MCF 10A (cell line): ENCODE results near the gene THAP12. TPM values are rescaled to one million over a fixed set of nuclear protein-coding genes. Genes with fewer than 3 reads are reported as not detected.

Experiments used
- BruUV-seq: library from RNA; stranded (reverse); fragments of 400-500 nt; replicated peaks from 2 replicates; lab custom pipeline; 2021; lab: Mats Ljungman, UMichigan
- CTCF ChIA-PET: fragments of 300-600 bp; sonication (Branson Sonifier 250); formaldehyde crosslinking; extraction: SDS; loops from one replicate; lab custom pipeline; 2021; ENCODE audit warnings: antibody characterized with exemption, inconsistent platforms; lab: Yijun Ruan, JAX
- POLR2A ChIA-PET: fragments of 300-600, 350-650 bp; sonication (Branson Sonifier 250); formaldehyde crosslinking; extraction: SDS; loops from one replicate; lab custom pipeline; 2020; ENCODE audit warnings: antibody characterized with exemption, inconsistent platforms; lab: Yijun Ruan, JAX
- DNase-seq: peaks from one replicate; pipeline ENCODE4 v3.0.0-alpha.2; 2018; ENCODE audit not compliant: unreplicated experiment
- H3K27ac Mint-ChIP-seq: one replicate; pipeline ENCODE4 v1.8.0; 2022; ENCODE audit warnings: mild to moderate bottlenecking, low read depth, mixed read lengths; ENCODE audit not compliant: unreplicated experiment
- H3K27me3 Mint-ChIP-seq: one replicate; pipeline ENCODE4 v1.8.0; 2022; ENCODE audit warnings: mixed read lengths; ENCODE audit not compliant: insufficient read depth, unreplicated experiment
- H3K36me3 Mint-ChIP-seq: one replicate; pipeline ENCODE4 v1.8.0; 2022; ENCODE audit warnings: mild to moderate bottlenecking, moderate library complexity, mixed read lengths; ENCODE audit not compliant: insufficient read depth, unreplicated experiment
- H3K4me1 Mint-ChIP-seq: one replicate; pipeline ENCODE4 v1.8.0; 2022; ENCODE audit warnings: mixed read lengths; ENCODE audit not compliant: insufficient read depth, unreplicated experiment
- H3K4me3 Mint-ChIP-seq: one replicate; pipeline ENCODE4 v1.8.0; 2022; ENCODE audit warnings: mild to moderate bottlenecking, moderate library complexity, mixed read lengths; ENCODE audit not compliant: unreplicated experiment
- H3K9me3 Mint-ChIP-seq: one replicate; pipeline ENCODE4 v1.8.0; 2022; ENCODE audit warnings: mixed read lengths; ENCODE audit not compliant: unreplicated experiment
- intact Hi-C: fragments of 100-400 bp; cut with micrococcal nuclease; formaldehyde crosslinking; loops from 2 replicates; pipeline ENCODE4 v1.14.1; 2022
- total RNA-seq: library from RNA; stranded (reverse); gene quantifications from 2 replicates; pipeline ENCODE4 v1.2.3, GENCODE V29; 2022
- TF ChIP-seq, protein P1 (sequence below): fragments of 200-600 bp; IDR thresholded peaks from one replicate; pipeline ENCODE4 v1.8.0; 2022; ENCODE audit warnings: antibody characterized with exemption, mild to moderate bottlenecking; ENCODE audit not compliant: unreplicated experiment

Gene THAP12
- total RNA-seq, 1 experiment from 2014 or later: 49.3 TPM

DNA sequence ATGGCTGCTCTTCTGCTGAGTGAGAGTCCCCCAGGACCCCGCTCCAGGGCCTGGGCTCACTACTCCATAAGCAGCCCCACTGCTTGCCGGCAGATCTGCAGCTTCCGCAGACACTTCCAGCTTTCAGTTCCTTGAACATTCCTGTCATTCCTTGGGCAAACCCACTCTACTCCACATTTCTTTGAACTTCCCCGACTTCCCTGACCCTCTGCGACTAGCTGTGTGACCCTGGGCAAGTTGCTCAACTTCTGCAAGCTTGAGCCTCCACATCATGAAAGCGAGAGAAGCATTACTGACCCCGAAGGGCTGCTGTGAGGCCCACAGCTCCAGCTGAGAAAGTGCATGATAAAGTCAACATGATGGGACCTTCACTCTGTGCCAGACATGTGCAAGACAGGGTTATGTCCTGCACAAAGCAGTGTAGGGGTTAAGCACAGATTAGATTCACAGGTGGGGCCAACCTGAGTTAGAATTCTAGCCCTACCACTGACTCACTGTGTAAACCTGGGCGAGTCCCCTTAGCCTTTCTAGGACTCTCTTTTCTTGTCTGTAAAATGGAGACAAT lies 51.8 kb downstream of the THAP12 start:
- no peak for DNase-seq
- no peak overlapping the region for H3K4me3 Mint-ChIP-seq
- TF ChIP-seq, protein P1, sequence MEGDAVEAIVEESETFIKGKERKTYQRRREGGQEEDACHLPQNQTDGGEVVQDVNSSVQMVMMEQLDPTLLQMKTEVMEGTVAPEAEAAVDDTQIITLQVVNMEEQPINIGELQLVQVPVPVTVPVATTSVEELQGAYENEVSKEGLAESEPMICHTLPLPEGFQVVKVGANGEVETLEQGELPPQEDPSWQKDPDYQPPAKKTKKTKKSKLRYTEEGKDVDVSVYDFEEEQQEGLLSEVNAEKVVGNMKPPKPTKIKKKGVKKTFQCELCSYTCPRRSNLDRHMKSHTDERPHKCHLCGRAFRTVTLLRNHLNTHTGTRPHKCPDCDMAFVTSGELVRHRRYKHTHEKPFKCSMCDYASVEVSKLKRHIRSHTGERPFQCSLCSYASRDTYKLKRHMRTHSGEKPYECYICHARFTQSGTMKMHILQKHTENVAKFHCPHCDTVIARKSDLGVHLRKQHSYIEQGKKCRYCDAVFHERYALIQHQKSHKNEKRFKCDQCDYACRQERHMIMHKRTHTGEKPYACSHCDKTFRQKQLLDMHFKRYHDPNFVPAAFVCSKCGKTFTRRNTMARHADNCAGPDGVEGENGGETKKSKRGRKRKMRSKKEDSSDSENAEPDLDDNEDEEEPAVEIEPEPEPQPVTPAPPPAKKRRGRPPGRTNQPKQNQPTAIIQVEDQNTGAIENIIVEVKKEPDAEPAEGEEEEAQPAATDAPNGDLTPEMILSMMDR: no peak
- peaks cover 3% of the 10 kb centered on the region for H3K36me3 Mint-ChIP-seq
- H3K4me1 Mint-ChIP-seq: no peaks in the 10 kb centered on the region
- no TSS peak for BruUV-seq
- H3K9me3 Mint-ChIP-seq: no peaks in the 10 kb centered on the region
- intact Hi-C loops: loop anchor here (10.0 kb wide), 1 partner anchor 186 kb away; no protein-coding TSS in a partner anchor
- ChIA-PET POLR2A (no interaction called here), CTCF (interaction anchor here (0.6 to 1.2 kb wide), 5 partner anchors 10 to 353 kb away, joined by 3 to 7 read pairs (median 4); no protein-coding TSS in a partner anchor)
- no peaks in the 10 kb centered on the region for H3K27me3 Mint-ChIP-seq
- H3K27ac Mint-ChIP-seq: no peak overlapping the region

DNA sequence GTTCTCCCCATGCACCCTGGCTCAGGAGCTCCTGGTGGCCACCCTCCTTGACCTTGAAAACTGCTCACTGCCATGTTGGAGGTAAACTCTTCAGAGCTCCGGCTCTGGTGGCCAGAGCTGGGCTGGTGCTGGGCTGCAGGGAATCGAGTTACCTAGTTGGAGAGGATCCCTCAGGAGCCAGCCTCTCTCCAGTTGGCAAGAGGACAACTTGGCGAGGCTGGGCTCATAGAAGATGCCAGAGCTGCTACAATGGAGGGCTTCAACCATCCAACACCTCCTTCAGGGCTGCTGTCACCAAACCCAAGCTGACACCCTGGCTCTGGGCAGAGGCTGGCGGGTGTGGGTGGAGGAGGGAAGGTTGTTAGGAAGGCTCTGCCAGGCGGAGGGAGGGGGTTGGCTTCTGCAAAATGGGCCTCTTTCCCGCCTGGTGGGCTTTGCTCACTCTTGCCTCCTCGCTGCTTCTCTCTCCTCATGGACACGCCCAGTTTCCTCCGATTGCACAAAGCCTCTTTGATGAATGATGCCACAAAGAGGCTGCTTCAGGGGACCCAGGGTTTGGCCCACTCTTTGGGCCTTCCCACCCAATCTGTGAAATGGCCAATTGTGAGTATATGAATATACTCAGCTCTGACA lies 53.1 kb downstream of the THAP12 start:
- intact Hi-C loops: loop anchor here (10.0 kb wide), 1 partner anchor 187 kb away; no protein-coding TSS in a partner anchor
- ChIA-PET CTCF (interaction anchor here (0.7 to 1.3 kb wide), 4 partner anchors 10 to 527 kb away, joined by 3 to 4 read pairs (median 4); no protein-coding TSS in a partner anchor), POLR2A (no interaction called here)
- Mint-ChIP-seq H3K27ac (no peak overlapping the region), H3K4me1 (no peaks in the 10 kb centered on the region), H3K36me3 (no peaks in the 10 kb centered on the region), H3K4me3 (no peak overlapping the region), H3K27me3 (no peaks in the 10 kb centered on the region), H3K9me3 (no peaks in the 10 kb centered on the region)
- TF ChIP-seq, protein P1: no peak
- BruUV-seq: no TSS peak
- DNase-seq: no peak

DNA sequence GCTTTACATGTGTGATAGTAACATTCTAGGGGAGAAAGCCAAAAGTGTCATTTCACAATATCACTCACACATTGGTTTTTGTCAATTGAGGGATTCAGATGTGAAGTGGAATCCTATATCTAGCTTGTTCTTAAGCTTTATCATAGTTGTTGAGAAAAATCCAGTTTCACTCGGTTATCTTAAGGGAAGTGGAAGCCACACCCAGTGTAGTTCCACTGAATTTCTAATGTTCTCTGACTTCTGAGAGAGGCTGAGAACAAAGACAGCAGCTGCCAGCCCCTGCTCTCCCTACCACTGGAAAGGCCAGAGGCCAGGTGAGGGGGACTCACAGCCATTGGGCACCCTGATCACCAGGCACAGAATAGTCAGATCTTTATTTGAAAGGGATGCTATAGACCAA lies 53.7 kb downstream of the THAP12 start:
- intact Hi-C loops: loop anchor here (10.0 kb wide), 1 partner anchor 188 kb away; no protein-coding TSS in a partner anchor
- CTCF ChIA-PET: interaction anchor here (0.8 to 1.3 kb wide), 2 partner anchors 9 to 119 kb away, joined by 3 to 4 read pairs; no protein-coding TSS in a partner anchor
- H3K4me1 Mint-ChIP-seq: no peaks in the 10 kb centered on the region

DNA sequence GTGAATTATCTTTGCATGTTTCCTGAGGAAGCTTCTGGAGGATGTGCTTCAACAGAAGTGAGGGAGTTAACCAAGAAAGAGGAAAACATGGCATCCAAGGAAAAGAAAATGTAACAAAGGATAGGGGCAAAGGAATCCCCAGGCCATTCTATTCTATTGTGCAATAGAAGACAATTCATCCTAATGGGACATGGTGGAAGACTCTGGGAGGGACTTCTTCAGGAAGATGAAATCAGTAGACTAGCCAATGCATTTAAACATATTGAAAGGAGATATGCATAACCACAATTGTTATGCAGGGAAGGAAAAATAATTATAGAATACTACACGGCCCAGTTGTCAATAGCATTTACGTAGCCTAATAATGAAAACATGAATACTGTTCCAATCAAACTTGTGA lies 55.7 kb downstream of the THAP12 start:
- H3K27me3 Mint-ChIP-seq: no peaks in the 10 kb centered on the region
- DNase-seq: no peak
- no peaks in the 10 kb centered on the region for H3K4me1 Mint-ChIP-seq
- no TSS peak for BruUV-seq
- POLR2A ChIA-PET: interaction anchor here (0.6 kb wide), 1 partner anchor 452 kb away, joined by 4 read pairs; no protein-coding TSS in a partner anchor
- no peaks in the 10 kb centered on the region for H3K36me3 Mint-ChIP-seq
- H3K4me3 Mint-ChIP-seq: no peak overlapping the region
- H3K27ac Mint-ChIP-seq: no peak overlapping the region
- CTCF ChIA-PET: no interaction called here
- TF ChIP-seq, protein P1: no peak
- H3K9me3 Mint-ChIP-seq: no peaks in the 10 kb centered on the region
- intact Hi-C loops: loop anchor here (10.0 kb wide), 1 partner anchor 190 kb away; no protein-coding TSS in a partner anchor

More for the DNA sequence above, 53.7 kb downstream of the THAP12 start:
- Mint-ChIP-seq H3K4me3 (no peak overlapping the region), H3K27ac (no peak overlapping the region), H3K36me3 (no peaks in the 10 kb centered on the region), H3K9me3 (no peaks in the 10 kb centered on the region), H3K27me3 (no peaks in the 10 kb centered on the region)
- TF ChIP-seq, protein P1: no peak
- DNase-seq: no peak
- POLR2A ChIA-PET: no interaction called here
- no TSS peak for BruUV-seq
